H1 (cell line): ENCODE measurements around the gene FKBP10. TPM values are rescaled to one million over a fixed set of nuclear protein-coding genes. Genes with fewer than 3 reads are reported as not detected.

ENCODE experiments used
- EZH2 ChIP-seq: fragments of 200-600 bp; sonication (generic); IDR thresholded peaks from 2 replicates; pipeline ENCODE4 v1.7.1; 2012; ENCODE audit warnings: low read depth, mild to moderate bottlenecking, moderate library complexity, low read length, inconsistent platforms; ENCODE audit not compliant: severe bottlenecking
- SP1 ChIP-seq: IDR thresholded peaks from 2 replicates; pipeline ENCODE4 v1.6.1; 2011; ENCODE audit warnings: low read depth, low read length
- polyA plus RNA-seq, 7 experiments: library from polyadenylated mRNA; depleted of rRNA in 3 of 7; stranded (reverse) in 5 of 7; unstranded in 2 of 7; fragments of >200 nt in 5 of 7; fragments of 200-250 nt in 2 of 7; gene quantifications; 1 replicate in 5 of 7; 2 replicates in 1 of 7; 4 replicates in 1 of 7; pipeline versions ENCODE4 v1.2.1 to v1.2.3, GENCODE V29; 2011 to 2013; ENCODE audit warnings: missing spikeins in 2 of 7, mixed read lengths in 2 of 7
- total RNA-seq: library from RNA; stranded (reverse); fragmentation: NEBNext Ultra II Directional; extraction: Animal tissue kit (Norgen Biotek cat#: 25700); gene quantifications from 2 replicates; pipeline ENCODE4 v1.2.1, GENCODE V29; 2021
- TF ChIP-seq, protein P1 (sequence below): IDR thresholded peaks from 2 replicates; pipeline ENCODE4 v1.6.1; 2012; ENCODE audit warnings: low read length, inconsistent platforms

Gene FKBP10
- total and polyA plus RNA-seq, 2 of the 8 experiments (the other 6 are each of a cell fraction or from before 2014, with no cell fraction given): 173 to 283 TPM

DNA sequence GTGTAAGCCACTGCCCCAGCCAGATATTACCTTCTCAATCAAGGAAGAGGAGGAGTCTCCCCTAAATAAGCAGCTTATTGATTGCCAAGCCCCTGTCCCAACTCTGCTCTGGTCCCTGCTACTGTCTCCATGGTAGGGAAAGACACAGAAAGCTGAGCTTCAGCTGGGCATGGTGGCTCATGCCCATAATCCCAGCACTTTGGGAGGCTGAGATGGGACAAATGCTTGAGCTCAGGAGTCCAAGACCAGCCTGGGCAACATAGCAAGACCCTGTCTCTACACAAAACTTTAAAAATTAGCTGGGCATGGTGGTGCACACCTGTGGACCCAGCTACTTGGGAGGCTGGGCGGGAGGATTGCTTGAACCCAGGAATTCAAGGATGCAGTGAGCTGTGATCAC lies 32.9 kb upstream of the FKBP10 start (continued):
- TF ChIP-seq EZH2: no peak
- no peak for TF ChIP-seq SP1
- TF ChIP-seq, protein P1, sequence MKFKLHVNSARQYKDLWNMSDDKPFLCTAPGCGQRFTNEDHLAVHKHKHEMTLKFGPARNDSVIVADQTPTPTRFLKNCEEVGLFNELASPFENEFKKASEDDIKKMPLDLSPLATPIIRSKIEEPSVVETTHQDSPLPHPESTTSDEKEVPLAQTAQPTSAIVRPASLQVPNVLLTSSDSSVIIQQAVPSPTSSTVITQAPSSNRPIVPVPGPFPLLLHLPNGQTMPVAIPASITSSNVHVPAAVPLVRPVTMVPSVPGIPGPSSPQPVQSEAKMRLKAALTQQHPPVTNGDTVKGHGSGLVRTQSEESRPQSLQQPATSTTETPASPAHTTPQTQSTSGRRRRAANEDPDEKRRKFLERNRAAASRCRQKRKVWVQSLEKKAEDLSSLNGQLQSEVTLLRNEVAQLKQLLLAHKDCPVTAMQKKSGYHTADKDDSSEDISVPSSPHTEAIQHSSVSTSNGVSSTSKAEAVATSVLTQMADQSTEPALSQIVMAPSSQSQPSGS: no peak
